ENCODE measurements around the gene FHIT. TPM values are rescaled to one million over a fixed set of nuclear protein-coding genes. Genes with fewer than 3 reads are reported as not detected.

Gene FHIT
- polyA plus RNA-seq, 1 of the 3 experiments (the other 2 are of a cell fraction): 0.41 TPM

DNA sequence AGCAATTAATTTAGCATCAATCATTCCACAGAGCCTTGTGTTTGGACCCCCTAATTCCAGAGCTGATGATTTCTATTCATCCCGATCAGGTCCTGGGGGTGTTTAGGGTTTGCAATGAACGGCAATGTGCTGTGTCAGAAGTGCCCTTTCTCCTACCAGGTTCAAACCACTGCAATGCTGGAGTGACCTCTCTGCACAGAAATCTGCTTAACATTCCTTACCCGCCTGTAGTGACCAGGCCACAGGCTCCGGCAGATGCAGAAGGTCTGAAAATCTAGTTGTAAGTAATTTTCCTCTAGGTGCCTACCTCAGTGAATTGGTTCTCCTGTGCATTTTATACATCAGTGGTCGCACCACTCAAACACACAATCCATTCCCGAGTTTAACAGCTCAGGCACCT is 1476.1 kb downstream of the FHIT start:
- H3K27ac ChIP-seq (ENCODE audit: low read depth in 2 of 2, low read length in 1 of 2): no peak overlapping the region; a peak in 1 of 4 replicates

DNA sequence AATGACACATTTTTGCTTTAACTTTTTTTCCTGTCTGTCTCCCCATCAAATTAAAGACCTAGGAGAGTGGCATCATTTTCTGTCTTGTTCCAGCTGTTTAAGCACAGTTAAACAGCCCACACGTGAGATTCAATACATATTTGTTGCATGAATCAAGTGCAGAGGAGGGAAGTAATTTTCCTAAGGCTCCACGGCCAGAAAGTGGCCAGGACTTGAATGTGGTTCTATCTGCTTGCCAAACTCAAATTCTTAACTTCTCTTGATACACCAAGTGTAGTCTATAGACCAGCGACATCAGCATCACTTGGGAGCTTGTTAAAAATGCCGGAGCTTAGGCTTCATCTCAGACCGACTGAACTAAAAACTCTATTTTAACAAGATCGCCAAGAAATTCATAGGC is 1476.6 kb downstream of the FHIT start:
- no peak for DNase-seq
- H2AFZ ChIP-seq (ENCODE audit: low read depth): no peak overlapping the region
- 55% methylated on average over 6 of the region's 6 CpGs for WGBS (ENCODE audit: low lambda C conversion rate)
- no peaks in the 10 kb centered on the region for H4K20me1 ChIP-seq (ENCODE audit: insufficient read depth)
- POLR2A ChIA-PET: no interaction called here
- no peaks in the 10 kb centered on the region for H3K27me3 ChIP-seq (ENCODE audit: insufficient read depth)
- H3K9me2 ChIP-seq: no peaks in the 10 kb centered on the region
- peaks cover 0 to 28% of the 10 kb centered on the region in 2 experiments; a peak in 2 of 4 replicates for H3K4me1 ChIP-seq (ENCODE audit: control insufficient read depth in 1 of 2, insufficient read depth in 2 of 2, low read depth in 1 of 2, low read length in 1 of 2)
- H3K9ac ChIP-seq: no peak overlapping the region
- CTCF ChIA-PET: interaction anchor here (1.2 to 3.0 kb wide), 4 partner anchors 19 to 199 kb away, joined by 3 to 10 read pairs (median 6); no protein-coding TSS in a partner anchor
- no peaks in the 10 kb centered on the region for H3K36me3 ChIP-seq (replicated peaks in 1 of 2; ENCODE audit: control insufficient read depth in 1 of 2, insufficient read depth in 2 of 2, low read length in 1 of 2)
- H3K4me2 ChIP-seq: no peak overlapping the region
- no peak overlapping the region for H3K4me3 ChIP-seq (ENCODE audit: low read depth in 2 of 2, low read length in 1 of 2)
- no peaks in the 10 kb centered on the region for H3K79me2 ChIP-seq (ENCODE audit: insufficient read depth)
- no peaks in the 10 kb centered on the region for H3F3A ChIP-seq (replicated peaks; ENCODE audit: insufficient read depth)
- TF ChIP-seq TEAD4 (IDR thresholded peaks at IDR 0.05; ENCODE audit: borderline replicate concordance, insufficient read depth): no peak
- peak overlapping the region in 1 of 2 experiments; percentile 67; a peak in 1 of 4 replicates for H3K27ac ChIP-seq (ENCODE audit: low read depth in 2 of 2, low read length in 1 of 2)
- no peaks in the 10 kb centered on the region for H3K9me3 ChIP-seq

More for the DNA sequence above, 1476.1 kb downstream of the FHIT start:
- H3K27me3 ChIP-seq (ENCODE audit: insufficient read depth): no peaks in the 10 kb centered on the region
- POLR2A ChIA-PET: no interaction called here
- no peak overlapping the region for H2AFZ ChIP-seq (ENCODE audit: low read depth)
- WGBS (ENCODE audit: low lambda C conversion rate): 69% methylated on average over 6 of the region's 6 CpGs
- H3K9me2 ChIP-seq: no peaks in the 10 kb centered on the region
- CTCF ChIA-PET: interaction anchor here (1.2 to 3.0 kb wide), 4 partner anchors 18 to 200 kb away, joined by 3 to 10 read pairs (median 6); no protein-coding TSS in a partner anchor
- H3K9ac ChIP-seq: no peak overlapping the region
- no peaks in the 10 kb centered on the region for H3K9me3 ChIP-seq
- H3K4me3 ChIP-seq (ENCODE audit: low read depth in 2 of 2, low read length in 1 of 2): no peak overlapping the region
- H3K36me3 ChIP-seq (replicated peaks in 1 of 2; ENCODE audit: control insufficient read depth in 1 of 2, insufficient read depth in 2 of 2, low read length in 1 of 2): no peaks in the 10 kb centered on the region
- no peaks in the 10 kb centered on the region for H3K79me2 ChIP-seq (ENCODE audit: insufficient read depth)
- H4K20me1 ChIP-seq (ENCODE audit: insufficient read depth): no peaks in the 10 kb centered on the region
- H3F3A ChIP-seq (replicated peaks; ENCODE audit: insufficient read depth): no peaks in the 10 kb centered on the region
- DNase-seq: no peak
- no peak for TF ChIP-seq SMC3 (IDR thresholded peaks at IDR 0.05; ENCODE audit: low read depth, low read length)
- no peak for TF ChIP-seq GABPA (IDR thresholded peaks at IDR 0.05; ENCODE audit: low read depth)
- TF ChIP-seq EZH2phosphoT487 (IDR thresholded peaks at IDR 0.05; ENCODE audit: borderline replicate concordance, low read depth): no peak
- TF ChIP-seq SIN3A (IDR thresholded peaks at IDR 0.05; ENCODE audit: borderline replicate concordance, low read depth, low read length): no peak
- no peak for TF ChIP-seq YY1 (IDR thresholded peaks at IDR 0.05; ENCODE audit: low read depth)
- TF ChIP-seq RFX5 (IDR thresholded peaks at IDR 0.05; ENCODE audit: low read length): no peak
- peaks cover 0 to 28% of the 10 kb centered on the region in 2 experiments; a peak in 2 of 4 replicates for H3K4me1 ChIP-seq (ENCODE audit: control insufficient read depth in 1 of 2, insufficient read depth in 2 of 2, low read depth in 1 of 2, low read length in 1 of 2)
- no peak overlapping the region for H3K4me2 ChIP-seq

DNA sequence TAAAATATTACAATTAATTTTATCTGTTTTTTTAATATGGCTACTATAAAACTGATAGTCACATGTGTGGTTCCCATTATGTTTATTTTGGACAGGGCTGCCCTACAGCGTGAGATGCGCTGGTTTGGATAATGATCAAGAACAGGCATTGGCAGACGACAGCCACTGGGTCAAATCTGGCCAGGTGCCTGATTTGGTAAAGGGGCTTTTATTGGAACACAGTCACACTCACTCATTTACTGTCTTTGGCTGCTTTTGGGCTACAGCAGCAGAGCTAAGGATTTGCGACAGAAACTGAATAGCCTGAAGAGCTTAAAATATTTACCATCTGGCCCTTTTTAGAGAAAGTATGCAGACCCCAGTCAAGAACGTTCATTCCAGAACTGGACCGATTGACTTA is 1477.3 kb downstream of the FHIT start:
- no peaks in the 10 kb centered on the region for H3K9me2 ChIP-seq
- 46% methylated on average over 6 of the region's 6 CpGs for WGBS (ENCODE audit: low lambda C conversion rate)
- no peaks in the 10 kb centered on the region for H3F3A ChIP-seq (replicated peaks; ENCODE audit: insufficient read depth)
- no peaks in the 10 kb centered on the region for H4K20me1 ChIP-seq (ENCODE audit: insufficient read depth)
- no peak overlapping the region for H2AFZ ChIP-seq (ENCODE audit: low read depth)
- H3K4me1 ChIP-seq (ENCODE audit: control insufficient read depth in 1 of 2, insufficient read depth in 2 of 2, low read depth in 1 of 2, low read length in 1 of 2): peaks cover 0 to 31% of the 10 kb centered on the region in 2 experiments; a peak in 2 of 4 replicates
- no peaks in the 10 kb centered on the region for H3K79me2 ChIP-seq (ENCODE audit: insufficient read depth)
- H3K4me3 ChIP-seq (ENCODE audit: low read depth in 2 of 2, low read length in 1 of 2): no peak overlapping the region
- H3K27ac ChIP-seq (ENCODE audit: low read depth in 2 of 2, low read length in 1 of 2): peak overlapping the region in 1 of 2 experiments; percentile 67; a peak in 1 of 4 replicates
- DNase-seq: peak; percentile 46
- no peak overlapping the region for H3K4me2 ChIP-seq
- H3K27me3 ChIP-seq (ENCODE audit: insufficient read depth): no peaks in the 10 kb centered on the region
- H3K9me3 ChIP-seq: no peaks in the 10 kb centered on the region
- H3K9ac ChIP-seq: no peak overlapping the region
- H3K36me3 ChIP-seq (replicated peaks in 1 of 2; ENCODE audit: control insufficient read depth in 1 of 2, insufficient read depth in 2 of 2, low read length in 1 of 2): no peaks in the 10 kb centered on the region
- POLR2A ChIA-PET: no interaction called here
- CTCF ChIA-PET: interaction anchor here (2.0 to 3.0 kb wide), 3 partner anchors 10 to 199 kb away, joined by 5 to 10 read pairs (median 7); no protein-coding TSS in a partner anchor
- TF ChIP-seq MXI1 (IDR thresholded peaks at IDR 0.05; ENCODE audit: low read depth, low read length) (peak; percentile 48; the same call in 1 of the 2 replicates), TCF12 (IDR thresholded peaks at IDR 0.05) (no peak), FOXJ3 (CRISPR knock-in tag; IDR thresholded peaks at IDR 0.05) (no peak), SMC3 (IDR thresholded peaks at IDR 0.05; ENCODE audit: low read depth, low read length) (no peak), RXRA (IDR thresholded peaks at IDR 0.05; ENCODE audit: borderline replicate concordance, low read depth) (no peak), EP300 (IDR thresholded peaks at IDR 0.05; ENCODE audit: borderline replicate concordance in 1 of 2, low read depth in 1 of 2, low read length in 1 of 2) (peak in 1 of 2 experiments; percentile 70; a peak in 2 of 4 replicates), ELF1 (IDR thresholded peaks at IDR 0.05) (no peak), RCOR1 (IDR thresholded peaks at IDR 0.05; ENCODE audit: low read length) (peak; percentile 36; the same call in 1 of the 2 replicates), GATA2 (CRISPR knock-in tag; IDR thresholded peaks at IDR 0.05) (peak; percentile 55)
- TF ChIP-seq, protein P1, sequence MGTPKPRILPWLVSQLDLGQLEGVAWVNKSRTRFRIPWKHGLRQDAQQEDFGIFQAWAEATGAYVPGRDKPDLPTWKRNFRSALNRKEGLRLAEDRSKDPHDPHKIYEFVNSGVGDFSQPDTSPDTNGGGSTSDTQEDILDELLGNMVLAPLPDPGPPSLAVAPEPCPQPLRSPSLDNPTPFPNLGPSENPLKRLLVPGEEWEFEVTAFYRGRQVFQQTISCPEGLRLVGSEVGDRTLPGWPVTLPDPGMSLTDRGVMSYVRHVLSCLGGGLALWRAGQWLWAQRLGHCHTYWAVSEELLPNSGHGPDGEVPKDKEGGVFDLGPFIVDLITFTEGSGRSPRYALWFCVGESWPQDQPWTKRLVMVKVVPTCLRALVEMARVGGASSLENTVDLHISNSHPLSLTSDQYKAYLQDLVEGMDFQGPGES (IDR thresholded peaks at IDR 0.05; ENCODE audit: low read depth, low read length): no peak
- TF ChIP-seq, protein P2, sequence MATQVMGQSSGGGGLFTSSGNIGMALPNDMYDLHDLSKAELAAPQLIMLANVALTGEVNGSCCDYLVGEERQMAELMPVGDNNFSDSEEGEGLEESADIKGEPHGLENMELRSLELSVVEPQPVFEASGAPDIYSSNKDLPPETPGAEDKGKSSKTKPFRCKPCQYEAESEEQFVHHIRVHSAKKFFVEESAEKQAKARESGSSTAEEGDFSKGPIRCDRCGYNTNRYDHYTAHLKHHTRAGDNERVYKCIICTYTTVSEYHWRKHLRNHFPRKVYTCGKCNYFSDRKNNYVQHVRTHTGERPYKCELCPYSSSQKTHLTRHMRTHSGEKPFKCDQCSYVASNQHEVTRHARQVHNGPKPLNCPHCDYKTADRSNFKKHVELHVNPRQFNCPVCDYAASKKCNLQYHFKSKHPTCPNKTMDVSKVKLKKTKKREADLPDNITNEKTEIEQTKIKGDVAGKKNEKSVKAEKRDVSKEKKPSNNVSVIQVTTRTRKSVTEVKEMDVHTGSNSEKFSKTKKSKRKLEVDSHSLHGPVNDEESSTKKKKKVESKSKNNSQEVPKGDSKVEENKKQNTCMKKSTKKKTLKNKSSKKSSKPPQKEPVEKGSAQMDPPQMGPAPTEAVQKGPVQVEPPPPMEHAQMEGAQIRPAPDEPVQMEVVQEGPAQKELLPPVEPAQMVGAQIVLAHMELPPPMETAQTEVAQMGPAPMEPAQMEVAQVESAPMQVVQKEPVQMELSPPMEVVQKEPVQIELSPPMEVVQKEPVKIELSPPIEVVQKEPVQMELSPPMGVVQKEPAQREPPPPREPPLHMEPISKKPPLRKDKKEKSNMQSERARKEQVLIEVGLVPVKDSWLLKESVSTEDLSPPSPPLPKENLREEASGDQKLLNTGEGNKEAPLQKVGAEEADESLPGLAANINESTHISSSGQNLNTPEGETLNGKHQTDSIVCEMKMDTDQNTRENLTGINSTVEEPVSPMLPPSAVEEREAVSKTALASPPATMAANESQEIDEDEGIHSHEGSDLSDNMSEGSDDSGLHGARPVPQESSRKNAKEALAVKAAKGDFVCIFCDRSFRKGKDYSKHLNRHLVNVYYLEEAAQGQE (IDR thresholded peaks at IDR 0.05; ENCODE audit: low read depth, low read length): no peak
